HG03159 (cell line): ENCODE data around the gene EXOC5.
"Not testable (repeated sequence)": the region's sequence is repeated elsewhere in the genome, so short reads cannot be mapped to it uniquely, and the experiment has no call there.

Experiments used
- ATAC-seq: cut with Tn5 transposase; IDR thresholded peaks from one replicate; pipeline ENCODE4 v1.9.1; 2021; ENCODE audit warnings: mild to moderate bottlenecking, moderate library complexity; ENCODE audit not compliant: unreplicated experiment

The EXOC5 gene

DNA sequence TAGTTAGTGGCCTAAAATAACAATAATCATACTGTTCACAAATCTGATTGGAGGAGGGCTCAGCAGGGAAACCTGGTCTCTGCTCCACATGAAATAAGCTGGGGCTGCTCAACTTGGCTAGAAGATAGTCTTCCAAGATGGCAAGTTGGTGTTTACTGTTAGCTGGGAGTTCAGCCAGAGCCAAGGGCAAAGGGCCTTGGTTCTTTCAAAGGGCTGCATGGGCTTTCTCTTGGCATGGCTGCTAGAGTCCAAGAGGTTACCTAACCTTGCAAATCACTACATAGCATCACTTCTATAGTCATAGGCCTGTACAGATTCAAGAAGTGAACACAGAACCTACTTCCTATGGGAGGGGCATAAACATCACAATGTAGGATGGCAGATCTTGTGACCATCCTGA, 7.1 kb downstream of the EXOC5 start:
- no peak for ATAC-seq

DNA sequence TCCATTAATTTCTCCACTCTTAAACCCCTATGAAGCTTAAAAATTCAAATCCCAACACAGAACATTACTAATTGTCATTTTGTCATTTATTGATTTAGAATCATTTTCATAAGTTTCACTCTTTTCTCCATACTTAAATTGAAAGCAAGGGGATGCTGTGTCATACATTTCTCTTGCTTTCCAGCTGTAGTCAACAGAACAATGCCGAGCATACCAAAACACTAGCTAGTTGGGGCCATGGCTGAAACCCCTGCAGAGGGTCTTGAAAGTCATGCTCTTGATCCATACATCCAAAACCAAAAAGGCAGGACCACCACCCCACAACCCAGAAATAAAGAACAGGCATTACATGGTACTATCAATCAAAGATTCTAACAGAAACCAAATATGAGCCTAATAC, 9.0 kb downstream of the EXOC5 start:
- no peak for ATAC-seq

DNA sequence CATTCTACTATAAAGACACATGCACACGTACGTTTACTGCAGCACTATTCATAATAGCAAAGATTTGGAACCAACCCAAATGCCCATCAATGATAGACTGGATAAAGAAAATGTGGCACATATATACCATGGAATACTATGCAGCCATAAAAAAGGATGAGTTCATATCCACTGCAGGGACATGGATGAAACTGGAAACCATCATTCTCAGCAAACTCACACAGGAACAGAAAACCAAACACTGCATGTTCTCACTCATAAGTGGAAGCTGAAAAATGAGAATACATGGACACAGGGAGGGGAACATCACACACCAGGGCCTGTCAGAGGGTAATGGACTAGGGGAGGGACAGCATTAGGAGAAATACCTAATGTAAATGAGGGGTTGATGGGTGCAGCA, 10.5 kb downstream of the EXOC5 start:
- not testable (repeated sequence) for ATAC-seq

DNA sequence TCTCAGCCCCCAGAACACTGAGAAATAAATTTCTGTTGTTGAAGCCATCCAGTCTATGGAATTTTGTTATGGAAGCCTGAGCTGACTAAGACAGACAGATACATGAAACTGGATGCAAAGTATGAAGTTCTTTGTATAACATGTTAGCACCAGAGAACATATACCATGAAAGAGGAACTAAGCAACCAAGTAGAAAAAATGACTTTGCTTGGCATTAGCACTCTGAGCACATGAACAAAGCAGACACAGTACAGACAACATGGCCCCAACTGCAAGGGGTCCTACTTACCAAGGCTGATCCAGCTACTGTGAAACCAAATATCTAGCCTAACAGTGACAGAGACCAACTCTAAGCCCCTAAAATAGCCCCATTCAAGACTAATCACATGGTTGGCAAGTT, 13.8 kb downstream of the EXOC5 start:
- ATAC-seq, result no peak

DNA sequence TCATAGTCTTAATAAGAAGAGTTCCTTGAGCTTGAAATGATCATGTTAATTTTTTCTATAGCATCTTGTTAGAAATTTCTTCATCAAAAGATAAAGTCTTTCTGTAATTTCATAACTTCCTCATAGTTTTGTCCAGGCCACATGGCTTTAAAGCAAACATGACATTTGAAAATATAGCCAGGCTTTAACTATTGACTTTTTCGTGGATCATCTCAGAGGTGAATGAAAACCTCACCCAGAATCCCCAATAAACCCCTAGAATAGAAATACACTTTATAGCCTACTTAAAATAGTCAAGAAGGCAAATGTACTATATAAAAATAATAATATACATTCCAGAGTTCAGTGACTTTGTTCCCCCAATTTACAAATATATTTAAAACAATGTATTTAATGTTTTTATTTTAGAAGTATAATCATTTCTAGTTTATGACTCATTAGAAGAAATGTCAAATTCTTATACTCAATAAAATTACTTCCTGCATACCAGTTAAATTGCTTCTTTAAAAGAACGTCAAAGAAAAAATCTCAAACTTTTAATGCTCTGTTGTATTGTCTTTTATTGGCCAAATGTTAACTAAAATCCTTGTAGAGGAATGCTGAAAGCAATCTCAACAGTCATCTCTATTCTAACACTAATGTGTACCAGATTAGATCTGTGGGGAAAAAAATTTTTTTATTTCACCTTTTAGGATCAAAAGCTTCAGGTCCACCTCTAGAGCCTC, 21.6 kb downstream of the EXOC5 start:
- ATAC-seq, result no peak

DNA sequence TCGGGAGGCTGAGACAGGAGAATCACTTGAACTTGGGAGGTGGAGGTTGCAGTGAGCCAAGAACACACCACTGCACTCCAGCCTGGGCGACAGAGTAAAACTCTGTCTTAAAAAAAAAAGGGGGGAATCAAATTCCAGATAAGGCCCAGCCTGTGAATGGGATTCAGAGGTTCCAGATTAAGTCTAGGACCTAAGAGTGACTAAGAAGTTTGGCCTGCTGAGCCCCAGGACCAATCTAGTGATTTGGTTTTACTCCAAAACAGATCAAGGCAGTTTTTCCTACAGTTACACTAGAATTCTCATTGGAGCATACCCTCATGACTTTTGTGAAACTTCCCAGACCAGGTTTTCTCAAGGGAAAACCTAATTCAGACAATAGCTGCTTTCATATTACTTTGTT, 22.8 kb downstream of the EXOC5 start:
- ATAC-seq, result no peak

DNA sequence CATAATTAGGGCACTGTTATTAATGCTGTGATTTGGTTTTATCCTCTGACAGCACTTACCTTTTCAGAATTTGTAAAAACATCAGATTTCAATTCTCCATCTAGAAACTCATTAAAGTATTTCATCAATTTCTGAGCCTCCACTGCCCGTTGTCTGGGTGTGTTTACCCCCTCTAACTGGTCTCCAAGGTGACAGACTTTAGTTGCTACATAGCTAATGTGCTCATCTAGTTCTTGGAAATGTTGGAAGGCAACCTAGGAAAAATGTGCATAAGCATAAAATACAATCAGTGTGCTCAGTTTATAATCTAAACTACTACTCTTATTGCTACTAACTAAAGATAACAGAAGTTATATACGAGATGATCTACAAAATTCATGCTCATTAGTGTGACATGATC, 24.6 kb downstream of the EXOC5 start:
- ATAC-seq, result no peak

DNA sequence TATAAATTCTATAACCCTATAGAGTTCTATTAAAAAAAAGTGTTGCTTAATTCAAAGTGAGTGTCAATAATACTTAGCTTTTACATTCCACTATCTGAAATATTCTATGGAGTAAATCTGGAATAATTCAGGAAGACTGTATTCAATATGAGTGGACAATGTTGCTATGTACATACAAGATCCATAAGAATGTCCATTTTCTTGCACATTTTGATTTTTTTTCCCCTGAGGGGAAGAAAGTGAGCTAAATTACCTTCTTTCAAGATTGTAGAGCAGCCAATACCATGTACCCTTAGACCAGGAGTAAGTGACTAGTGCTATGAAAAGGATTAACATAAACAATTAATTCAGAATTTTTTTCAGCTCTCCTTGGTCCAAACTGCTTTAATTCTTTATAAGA, 25.4 kb downstream of the EXOC5 start:
- ATAC-seq, result no peak

DNA sequence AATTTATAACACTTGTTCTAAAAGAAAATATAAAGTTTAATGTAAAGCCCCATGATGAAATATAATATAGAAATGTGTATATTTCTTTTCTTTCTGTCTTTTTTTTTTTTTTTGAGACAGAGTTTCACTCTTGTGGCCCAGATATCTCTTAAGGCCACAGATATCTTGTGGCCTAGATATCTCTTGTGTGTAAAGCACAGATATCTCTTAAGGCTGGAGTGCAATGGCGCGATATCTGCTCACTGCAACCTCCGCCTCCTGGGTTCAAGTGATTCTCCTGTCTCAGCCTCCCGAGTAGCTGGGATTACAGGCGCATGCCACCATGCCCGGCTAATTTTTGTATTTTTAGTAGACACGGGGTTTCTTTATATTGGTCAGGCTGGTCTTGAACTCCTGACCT, 28.6 kb downstream of the EXOC5 start:
- ATAC-seq, result not testable (repeated sequence)

DNA sequence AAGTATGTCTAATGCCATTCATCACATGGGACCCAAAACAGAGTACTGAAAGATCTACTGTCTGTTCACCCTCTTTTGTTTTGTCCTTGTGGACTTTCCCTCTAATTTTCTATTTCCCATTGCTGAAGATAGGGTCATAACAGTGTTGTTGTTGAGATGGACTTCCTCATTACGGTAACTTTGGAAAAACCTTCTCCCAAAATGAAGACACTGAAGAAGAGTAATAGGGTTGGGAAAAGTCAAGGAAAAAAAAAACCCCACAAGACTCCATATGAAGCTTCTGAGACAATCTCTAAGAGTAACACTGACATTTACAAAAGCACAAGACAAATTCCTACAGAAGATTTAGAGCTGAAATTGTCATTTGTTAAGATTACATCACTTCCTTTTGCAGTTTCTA, 36.7 kb downstream of the EXOC5 start:
- ATAC-seq, result no peak

DNA sequence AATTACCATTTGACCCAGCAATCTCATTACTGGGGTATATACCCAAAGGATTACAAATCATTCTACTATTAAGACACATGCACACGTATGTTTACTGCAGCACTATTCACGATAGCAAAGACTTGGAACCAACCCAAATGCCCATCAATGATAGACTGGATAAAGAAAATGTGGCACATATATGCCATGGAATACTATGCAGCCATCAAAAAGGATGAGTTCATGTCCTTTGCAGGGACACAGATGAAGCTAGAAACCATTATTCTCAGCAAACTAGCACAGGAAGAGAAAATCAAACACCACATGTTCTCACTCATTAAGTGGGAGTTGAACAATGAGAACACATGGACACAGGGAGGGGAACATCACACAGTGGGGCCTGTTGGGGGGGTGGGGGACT, 40.4 kb downstream of the EXOC5 start:
- not testable (repeated sequence) for ATAC-seq

DNA sequence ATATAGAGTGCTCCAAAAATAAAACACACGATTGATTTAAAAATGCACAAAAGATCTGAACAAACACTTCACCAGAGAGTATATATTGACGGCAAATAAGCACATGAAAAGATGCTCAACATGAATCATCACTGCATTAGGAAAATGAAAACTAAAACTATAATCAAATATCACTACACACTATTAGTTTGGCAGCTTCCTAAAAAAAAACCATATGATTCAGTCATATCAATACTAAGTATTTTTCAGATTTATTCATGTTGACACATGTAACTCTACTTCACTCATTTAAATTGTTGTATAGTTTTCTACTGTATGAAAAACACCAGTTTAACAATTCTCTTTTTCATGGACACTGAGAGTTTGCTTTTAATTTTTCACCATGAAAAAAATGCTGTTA, 41.6 kb downstream of the EXOC5 start:
- no peak for ATAC-seq

DNA sequence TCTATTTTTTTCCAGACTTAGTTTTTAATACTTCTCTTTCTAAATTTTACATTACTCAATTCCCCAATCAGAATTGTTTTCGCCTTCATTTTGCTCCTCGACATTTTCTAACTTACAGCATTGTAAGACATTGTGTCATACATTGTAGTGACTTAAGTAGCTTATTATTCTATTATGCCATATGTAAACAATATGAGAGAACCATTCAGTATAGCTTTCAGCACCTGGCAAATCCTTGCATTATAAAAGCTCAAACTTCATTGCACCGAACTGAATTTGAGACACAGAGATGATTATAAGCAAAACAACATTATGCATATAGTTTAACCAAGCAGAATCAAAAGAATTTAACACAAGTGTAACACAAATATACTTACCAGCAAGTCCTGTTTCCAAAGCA, 46.8 kb downstream of the EXOC5 start:
- no peak for ATAC-seq

DNA sequence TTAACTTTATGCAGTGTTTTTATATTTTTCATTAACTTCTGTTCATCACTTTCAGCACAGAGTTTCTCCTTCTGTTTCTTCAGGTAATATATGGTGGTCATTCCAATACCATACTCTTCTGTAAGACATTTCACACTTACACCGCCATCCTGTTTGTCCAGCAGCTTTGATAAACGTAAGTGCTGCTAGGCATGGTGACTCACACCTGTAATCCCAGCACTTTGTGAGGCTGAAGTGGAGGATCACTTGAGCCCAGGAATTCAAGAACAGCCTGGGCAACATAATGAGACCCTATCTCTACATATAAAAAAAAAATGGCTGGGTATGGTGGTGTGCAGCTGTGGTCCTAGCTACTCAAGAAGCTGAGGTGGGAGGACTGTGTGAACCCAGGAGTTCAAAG, 55.8 kb downstream of the EXOC5 start:
- no peak for ATAC-seq

DNA sequence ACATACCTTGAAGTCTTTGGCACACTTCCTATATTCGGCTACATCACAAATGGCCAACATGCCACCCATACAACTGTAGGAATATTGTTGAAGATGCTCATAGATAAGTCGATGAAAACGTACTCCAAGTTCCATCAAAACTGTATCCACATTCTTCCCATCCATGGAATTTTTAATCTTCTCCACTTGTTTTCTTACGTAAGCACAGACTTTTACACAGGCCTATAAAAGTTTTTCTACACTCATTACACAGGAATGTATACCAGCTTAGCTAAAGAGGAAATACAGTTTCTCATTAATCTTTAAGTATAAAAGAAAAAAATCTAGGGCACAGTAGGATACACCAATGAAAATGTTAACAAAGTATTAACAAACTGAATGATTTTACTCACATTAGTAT, 59.1 kb downstream of the EXOC5 start:
- no peak for ATAC-seq

DNA sequence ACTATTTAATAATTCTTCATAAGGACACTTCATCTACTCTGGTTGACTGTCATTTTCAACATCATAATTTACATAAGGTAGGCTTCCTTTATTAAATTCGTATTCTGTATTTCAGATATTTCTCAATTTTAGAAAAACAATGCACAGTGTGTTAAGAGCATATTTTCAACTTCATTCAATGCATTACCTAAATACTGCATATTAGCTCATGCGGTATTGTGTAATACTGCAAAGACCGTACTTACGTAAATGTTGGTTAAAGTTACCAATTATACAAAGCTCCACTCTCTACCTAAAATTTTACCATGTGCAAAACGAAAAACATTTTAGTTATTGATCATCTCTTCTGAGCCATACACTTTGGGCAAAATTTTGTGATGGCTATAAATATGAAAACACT, 62.8 kb downstream of the EXOC5 start:
- ATAC-seq, result no peak

DNA sequence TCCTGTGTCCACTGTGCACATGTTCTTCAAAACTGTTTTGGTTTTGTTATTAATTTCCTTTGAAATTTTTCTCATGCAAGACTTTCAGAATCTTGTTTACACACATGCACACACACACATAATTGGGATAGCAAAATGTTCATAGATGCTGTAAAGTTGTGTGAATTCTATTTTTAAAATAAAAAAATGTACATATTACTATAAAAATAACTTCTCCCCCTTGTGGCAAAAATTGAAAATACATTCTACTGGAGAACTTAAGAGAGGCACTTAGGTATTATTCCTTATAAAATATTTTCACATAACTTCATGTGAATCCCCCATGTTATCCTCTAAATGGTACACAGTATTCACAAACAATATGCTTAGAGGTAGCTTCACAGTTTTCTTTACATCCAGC, 66.0 kb downstream of the EXOC5 start:
- not testable (repeated sequence) for ATAC-seq

DNA sequence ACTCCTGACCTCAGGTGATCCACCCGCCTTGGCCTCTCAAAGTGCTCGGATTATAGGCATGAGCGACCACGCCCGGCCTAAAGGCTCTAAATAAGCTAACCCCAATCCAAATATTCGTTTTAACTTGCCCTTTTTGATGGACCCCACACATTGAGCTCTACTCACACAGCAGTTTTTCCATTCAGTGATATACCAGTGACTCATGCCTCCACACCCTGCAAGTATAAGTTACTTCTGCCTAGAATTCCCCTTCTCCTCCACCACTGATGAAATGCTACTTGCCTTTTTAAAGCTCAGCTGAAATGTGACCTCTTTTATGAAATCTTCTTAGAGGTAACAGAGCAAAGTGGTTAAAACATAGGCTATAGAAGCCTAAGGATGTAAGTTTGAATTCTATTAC, 68.8 kb downstream of the EXOC5 start:
- no peak for ATAC-seq

DNA sequence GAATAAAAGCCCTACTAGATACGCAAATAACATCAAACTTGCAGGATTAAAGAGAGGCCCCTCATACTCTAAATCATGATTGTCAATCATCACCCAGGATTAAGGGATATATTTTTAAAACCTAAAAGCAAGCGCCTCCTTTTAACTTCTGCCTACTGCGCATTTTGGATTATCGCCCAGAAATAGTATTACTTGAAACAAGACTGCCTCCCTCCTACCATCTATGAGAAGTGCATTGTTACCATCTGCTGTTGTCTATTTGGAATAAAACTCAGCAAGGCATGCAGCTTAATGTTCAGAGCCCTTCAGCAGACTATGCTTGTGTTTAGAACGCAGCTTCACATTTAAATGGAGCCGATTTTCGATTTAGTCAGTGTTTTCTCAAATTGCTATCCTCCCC, 79.6 kb downstream of the EXOC5 start:
- no peak for ATAC-seq

DNA sequence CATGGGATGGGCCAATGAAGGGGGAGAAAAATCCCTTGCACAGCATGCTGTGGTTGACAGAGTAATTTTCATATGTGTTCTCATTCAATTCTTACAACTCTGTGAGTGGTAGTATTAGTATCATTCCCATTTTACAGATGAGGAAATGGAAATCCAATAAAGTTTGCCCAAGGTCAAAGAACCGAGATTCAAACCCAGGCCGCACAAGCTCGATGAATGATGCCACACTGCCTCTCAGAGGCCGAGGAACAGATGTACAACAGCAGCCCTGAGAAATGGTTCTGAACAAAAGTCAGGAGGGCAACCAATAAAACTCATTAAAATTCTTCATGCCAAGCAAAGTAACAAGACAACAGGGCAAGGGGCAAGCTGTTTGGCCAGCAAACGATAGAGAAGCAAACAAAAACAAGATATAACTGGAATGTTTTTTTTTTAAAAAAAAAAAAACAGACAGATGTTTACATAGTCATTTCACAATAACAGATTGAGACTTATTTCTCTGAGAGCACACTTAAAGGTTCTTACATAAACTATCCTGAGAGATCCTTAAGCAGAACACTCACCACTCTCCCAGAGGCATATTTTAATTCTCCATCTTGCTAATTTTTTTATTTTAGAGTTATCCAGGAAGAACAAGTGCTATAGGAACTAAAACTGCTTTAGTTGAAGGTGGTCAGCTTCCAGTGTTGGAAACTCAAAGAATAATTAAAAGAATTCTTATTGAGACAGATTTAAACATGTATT, 85.8 kb downstream of the EXOC5 start:
- ATAC-seq, result no peak

DNA sequence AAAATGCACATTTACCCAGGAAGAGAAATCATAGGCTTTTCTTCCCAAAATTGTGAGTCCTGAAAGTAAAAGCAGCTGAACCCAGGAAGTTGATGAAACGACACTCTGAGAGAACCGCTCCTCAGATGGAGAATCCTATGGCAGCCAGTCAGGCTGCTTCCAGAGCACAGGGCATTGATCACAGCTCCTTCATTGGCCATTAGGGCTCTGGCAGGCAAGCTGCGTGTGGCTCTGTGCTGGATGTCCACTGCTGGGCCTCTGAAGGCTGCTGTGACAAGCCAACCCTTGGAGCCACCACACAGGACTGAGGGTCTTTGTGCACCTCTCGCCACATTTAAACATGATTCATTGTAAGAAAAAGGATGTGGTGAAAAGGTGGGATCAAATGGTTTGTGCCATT, 89.4 kb downstream of the EXOC5 start:
- no peak for ATAC-seq

DNA sequence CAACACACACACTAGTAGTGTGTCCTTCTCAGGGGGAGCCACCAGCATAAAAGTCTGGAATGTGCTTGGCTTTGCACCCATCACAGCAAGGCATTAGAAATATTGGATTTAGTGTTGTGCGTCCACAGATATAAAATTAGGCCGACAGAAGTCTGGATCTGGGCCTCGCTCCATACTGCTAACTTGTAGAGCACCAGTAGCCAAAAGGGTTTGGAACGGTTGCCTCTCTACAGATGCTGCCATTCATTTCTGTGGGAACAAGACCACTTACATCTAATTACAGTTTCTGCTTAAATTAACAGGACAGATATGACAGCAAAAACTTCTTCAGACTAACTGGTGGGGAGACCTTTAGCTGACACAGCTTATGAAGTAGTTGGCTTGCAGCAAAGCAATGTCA, 94.2 kb downstream of the EXOC5 start:
- ATAC-seq, result no peak

DNA sequence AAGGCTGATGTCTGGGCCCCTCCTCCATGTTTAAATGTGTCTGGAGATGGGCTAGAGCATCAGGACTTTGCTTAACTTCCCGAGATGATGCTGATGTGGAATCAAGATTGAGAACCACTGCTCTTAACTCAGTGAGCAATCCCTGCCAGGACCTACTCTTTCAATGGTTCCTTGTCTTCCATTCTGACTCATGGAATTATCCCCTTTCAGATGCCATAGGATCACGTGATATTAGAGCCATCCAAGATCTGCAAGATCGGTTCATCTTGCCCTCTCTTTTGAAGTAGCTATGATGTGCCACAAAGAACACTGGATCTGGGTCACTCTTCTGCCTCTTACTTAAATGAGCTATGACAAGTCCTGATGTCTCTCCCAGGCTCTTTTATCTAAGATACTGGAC, 96.8 kb downstream of the EXOC5 start:
- no peak for ATAC-seq
